Spleen (tissue), 11 donors: Measurements from ENCODE around the gene ETNPPL. TPM values are rescaled to one million over a fixed set of nuclear protein-coding genes. Genes with fewer than 3 reads are reported as not detected.

Experiments
- DNase-seq: peaks from one replicate; pipeline ENCODE4 v3.0.0-alpha.2; 2020
- H3K27ac ChIP-seq, 8 donors: fragments of 200-600 bp; sonication (generic) in 7 of 8; 1 replicate in 4 of 8; 2 replicates in 4 of 8; pipeline versions ENCODE4 v1.5.0 to v1.8.0; 2016 to 2021; ENCODE audit warnings: inconsistent platforms in 4 of 8, mild to moderate bottlenecking in 4 of 8, moderate library complexity in 1 of 8
- H3K27me3 ChIP-seq, 7 donors: fragments of 200-600 bp; sonication (generic) in 6 of 7; replicated peaks in 1 of 7; 1 replicate in 4 of 7; 2 replicates in 3 of 7; pipeline versions ENCODE4 v1.5.0 to v1.8.0; 2016 to 2021; ENCODE audit warnings: inconsistent platforms in 3 of 7, mild to moderate bottlenecking in 1 of 7
- H3K36me3 ChIP-seq, 6 donors: fragments of 200-600 bp; sonication (generic) in 5 of 6; 1 replicate in 4 of 6; 2 replicates in 2 of 6; pipeline versions ENCODE4 v1.5.0 to v1.8.0; 2016 to 2021; ENCODE audit warnings: inconsistent platforms in 2 of 6
- H3K4me1 ChIP-seq, 6 donors: fragments of 200-600 bp; sonication (generic) in 5 of 6; 1 replicate in 3 of 6; 2 replicates in 3 of 6; pipeline versions ENCODE4 v1.5.0 to v1.8.0; 2016 to 2021; ENCODE audit warnings: inconsistent platforms in 3 of 6
- H3K4me3 ChIP-seq, 8 donors: fragments of 200-600 bp; sonication (generic) in 7 of 8; 1 replicate in 4 of 8; 2 replicates in 4 of 8; pipeline versions ENCODE4 v1.5.0 to v1.8.0; 2016 to 2021; ENCODE audit warnings: inconsistent platforms in 4 of 8, mild to moderate bottlenecking in 4 of 8, moderate library complexity in 2 of 8
- H3K9me3 ChIP-seq, 8 donors: fragments of 200-600 bp; sonication (generic) in 7 of 8; 1 replicate in 4 of 8; 2 replicates in 4 of 8; pipeline versions ENCODE4 v1.5.0 to v1.8.0; 2016 to 2021; ENCODE audit warnings: inconsistent platforms in 4 of 8
- POLR2A ChIP-seq, 3 donors: fragments of 450-650 bp; IDR thresholded peaks; one replicate each; pipeline ENCODE4 v1.5.1; 2017; ENCODE audit warnings: antibody characterized with exemption in 3 of 3, mild to moderate bottlenecking in 1 of 3
- POLR2AphosphoS5 ChIP-seq, 3 donors: sonication (generic); formaldehyde crosslinking; IDR thresholded peaks; one replicate each; pipeline ENCODE4 v1.5.1; 2017; ENCODE audit warnings: antibody characterized with exemption in 3 of 3
- WGBS, 5 donors: extraction: QIAGEN DNeasy Blood & Tissue Kit in 3 of 5; methylation state at CpG; one replicate each; pipeline versions ENCODE4 v1.1.5 to v1.1.7; 2013 to 2018; 5-methylcytosine and 5-hydroxymethylcytosine counted together
- intact Hi-C: fragments of 100-400 bp; cut with DNase I; formaldehyde crosslinking; loops from one replicate; pipeline ENCODE4 v1.15.0; 2023; ENCODE audit warnings: low total_unique reads
- polyA plus RNA-seq, 3 donors: library from polyadenylated mRNA; stranded (reverse); fragments of 200-250 nt; gene quantifications; one replicate each; pipeline ENCODE4 v1.2.1, GENCODE V29; 2013
- total RNA-seq, 7 donors: library from RNA; depleted of rRNA in 3 of 7; stranded (reverse); fragments of >200 nt in 3 of 7; fragmentation: NEBNext Ultra II Directional in 4 of 7; extraction: Animal tissue kit (Norgen Biotek cat#: 25700) in 4 of 7; gene quantifications; one replicate each; pipeline versions ENCODE4 v1.1.0 to v1.2.1, GENCODE V29; 2016 to 2021
- TF ChIP-seq, protein P1 (sequence below), 11 experiments: fragments of 200-600 bp in 7 of 11; fragments of 450-650 bp in 4 of 11; sonication (generic) in 4 of 11; IDR thresholded peaks in 8 of 11; conservative IDR thresholded peaks in 3 of 11; 1 replicate in 7 of 11; 2 replicates in 4 of 11; pipeline versions ENCODE4 v1.4.0 to v1.8.0; 2016 to 2021; ENCODE audit warnings: antibody characterized with exemption in 11 of 11, inconsistent platforms in 4 of 11, mild to moderate bottlenecking in 1 of 11
- donor health status: healthy with polysubstance abuse.
- donor health status: DM: no; HTN: no; CAD: no; lungs with moderate emphysema.
- donor health status: DM: no; HTN: no; CAD: no.
- donor health status: Bipolar disorder and iron deficiency.
- donor health status: healthy.
- donor health status: DM: no; HTN: no; CAD: no.
- donor health status: DM: yes; HTN: yes; CAD: no.

Gene ETNPPL
- total and polyA plus RNA-seq, 10 donors: 0.50 to 3.1 (median 1.2) TPM; not detected in 1

DNA sequence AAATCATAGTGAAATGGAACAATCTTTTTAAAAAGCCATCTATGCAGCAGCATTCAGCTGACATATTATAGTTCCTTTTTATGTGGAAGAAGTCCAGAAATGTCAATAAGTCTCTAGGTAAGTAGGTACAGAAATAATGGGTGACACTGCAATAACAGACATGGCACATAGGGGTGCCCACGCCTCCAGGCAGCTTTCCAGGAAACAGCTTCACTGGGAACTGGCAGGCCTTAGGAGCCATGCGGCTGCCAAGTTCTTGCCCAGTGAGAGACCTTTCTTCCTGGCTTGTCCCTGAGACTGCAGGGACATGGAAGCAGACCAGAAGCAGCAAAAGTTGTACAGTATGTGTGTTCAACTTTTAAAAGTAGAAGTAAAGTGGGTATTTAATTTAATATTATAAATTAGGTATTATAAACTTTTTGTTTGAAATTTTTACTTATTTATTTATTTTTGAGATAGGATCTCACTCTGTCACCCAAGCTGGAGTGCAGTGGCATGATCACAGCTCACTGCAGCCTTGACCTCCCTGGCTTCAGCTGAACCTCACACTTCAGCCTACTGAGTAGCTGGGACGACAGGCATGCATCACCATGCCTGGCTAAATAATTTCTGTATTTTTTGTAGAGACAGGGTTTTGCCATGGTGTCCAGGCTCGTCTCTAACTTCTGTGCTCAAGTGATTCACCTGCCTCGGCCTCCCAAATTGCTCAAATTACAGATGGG lies 12.1 kb upstream of the ETNPPL start:
- WGBS, 5 donors: 61 to 74% (median 64%) methylated on average over 5 of the region's 5 CpGs
- DNase-seq: no peak
- Histone ChIP-seq H3K4me3 (no peak overlapping the region), H3K27me3 (peaks cover 0 to 5% (median 0%) of the 10 kb centered on the region in 7 donors), H3K36me3 (no peaks in the 10 kb centered on the region), H3K27ac (no peak overlapping the region), H3K4me1 (peaks cover 0 to 4% (median 0%) of the 10 kb centered on the region in 6 donors), H3K9me3 (no peaks in the 10 kb centered on the region)
- intact Hi-C loops: no loop called here
- TF ChIP-seq POLR2AphosphoS5 (IDR thresholded peaks at IDR 0.05) (peak in 1 of 3 donors; percentile 29), POLR2A (IDR thresholded peaks at IDR 0.05) (no peak)
- TF ChIP-seq, protein P1, sequence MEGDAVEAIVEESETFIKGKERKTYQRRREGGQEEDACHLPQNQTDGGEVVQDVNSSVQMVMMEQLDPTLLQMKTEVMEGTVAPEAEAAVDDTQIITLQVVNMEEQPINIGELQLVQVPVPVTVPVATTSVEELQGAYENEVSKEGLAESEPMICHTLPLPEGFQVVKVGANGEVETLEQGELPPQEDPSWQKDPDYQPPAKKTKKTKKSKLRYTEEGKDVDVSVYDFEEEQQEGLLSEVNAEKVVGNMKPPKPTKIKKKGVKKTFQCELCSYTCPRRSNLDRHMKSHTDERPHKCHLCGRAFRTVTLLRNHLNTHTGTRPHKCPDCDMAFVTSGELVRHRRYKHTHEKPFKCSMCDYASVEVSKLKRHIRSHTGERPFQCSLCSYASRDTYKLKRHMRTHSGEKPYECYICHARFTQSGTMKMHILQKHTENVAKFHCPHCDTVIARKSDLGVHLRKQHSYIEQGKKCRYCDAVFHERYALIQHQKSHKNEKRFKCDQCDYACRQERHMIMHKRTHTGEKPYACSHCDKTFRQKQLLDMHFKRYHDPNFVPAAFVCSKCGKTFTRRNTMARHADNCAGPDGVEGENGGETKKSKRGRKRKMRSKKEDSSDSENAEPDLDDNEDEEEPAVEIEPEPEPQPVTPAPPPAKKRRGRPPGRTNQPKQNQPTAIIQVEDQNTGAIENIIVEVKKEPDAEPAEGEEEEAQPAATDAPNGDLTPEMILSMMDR (IDR thresholded peaks at IDR 0.05 in 8 of 11, conservative IDR thresholded peaks at IDR 0.05 in 3 of 11): peak in 5 of 11 experiments; percentile 16 to 37 (median 27)

DNA sequence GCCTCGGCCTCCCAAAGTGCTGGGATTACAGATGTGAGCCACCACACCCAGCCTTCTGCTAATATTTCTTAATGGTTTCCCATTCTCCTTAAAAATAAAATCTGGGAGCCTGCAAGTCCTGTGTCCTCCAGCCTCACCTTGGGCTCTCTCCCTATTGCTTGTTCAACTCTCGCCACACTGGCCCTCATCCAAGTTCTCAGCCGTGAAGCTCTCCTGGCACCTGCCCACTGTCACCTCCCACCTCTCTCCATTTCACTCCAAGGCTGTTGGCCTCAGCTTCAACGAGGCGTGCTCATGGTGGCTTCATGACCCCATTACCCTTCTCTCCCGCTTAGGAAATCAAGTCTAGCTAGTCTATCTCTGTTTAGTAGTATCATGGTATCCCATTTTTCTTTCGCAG lies 9.5 kb upstream of the ETNPPL start:
- Histone ChIP-seq H3K27ac (no peak overlapping the region), H3K36me3 (no peaks in the 10 kb centered on the region), H3K4me3 (no peak overlapping the region), H3K4me1 (peaks cover 0 to 4% (median 0%) of the 10 kb centered on the region in 6 donors), H3K9me3 (no peaks in the 10 kb centered on the region), H3K27me3 (peaks cover 0 to 5% (median 0%) of the 10 kb centered on the region in 7 donors)
- intact Hi-C loops: no loop called here
- no peak for DNase-seq
- WGBS, 5 donors: 86 to 90% (median 88%) methylated on average over 7 of the region's 7 CpGs
- no peak for TF ChIP-seq POLR2A (IDR thresholded peaks at IDR 0.05)
- TF ChIP-seq POLR2AphosphoS5 (IDR thresholded peaks at IDR 0.05): no peak
- TF ChIP-seq, protein P1 (IDR thresholded peaks at IDR 0.05 in 8 of 11, conservative IDR thresholded peaks at IDR 0.05 in 3 of 11): no peak

DNA sequence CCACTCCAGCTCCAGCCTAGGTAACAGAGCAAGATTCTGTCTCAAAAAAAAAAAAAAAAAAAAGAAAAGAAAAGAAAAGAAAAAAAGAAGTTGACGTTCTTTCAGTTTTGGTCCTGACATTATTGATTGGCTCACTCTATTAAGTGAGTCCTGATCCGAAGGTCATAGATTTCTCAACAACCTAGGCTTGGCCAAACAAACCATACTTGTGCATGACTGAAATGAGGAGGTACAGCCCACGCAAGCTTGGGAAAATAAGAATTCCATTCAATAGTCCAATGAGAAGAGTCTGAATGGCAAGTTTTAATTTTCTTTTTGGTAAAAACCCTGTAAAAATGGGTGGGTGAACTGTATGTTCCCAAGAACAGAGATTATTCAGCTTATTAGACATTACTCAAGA lies 3.2 kb upstream of the ETNPPL start:
- H3K36me3 ChIP-seq: no peaks in the 10 kb centered on the region
- peaks cover 0 to 62% (median 22%) of the 10 kb centered on the region in 7 donors for H3K27me3 ChIP-seq
- H3K9me3 ChIP-seq: peaks cover 0 to 12% (median 4%) of the 10 kb centered on the region in 8 donors
- DNase-seq: no peak
- intact Hi-C loops: no loop called here
- 83 to 91% (median 87%) methylated on average over 3 of the region's 3 CpGs for WGBS, 5 donors
- H3K27ac ChIP-seq: no peak overlapping the region
- no peak overlapping the region for H3K4me3 ChIP-seq
- peaks cover 0 to 17% (median 15%) of the 10 kb centered on the region in 6 donors for H3K4me1 ChIP-seq
- TF ChIP-seq POLR2AphosphoS5 (IDR thresholded peaks at IDR 0.05): no peak
- no peak for TF ChIP-seq POLR2A (IDR thresholded peaks at IDR 0.05)
- TF ChIP-seq, protein P1 (IDR thresholded peaks at IDR 0.05 in 8 of 11, conservative IDR thresholded peaks at IDR 0.05 in 3 of 11): no peak

DNA sequence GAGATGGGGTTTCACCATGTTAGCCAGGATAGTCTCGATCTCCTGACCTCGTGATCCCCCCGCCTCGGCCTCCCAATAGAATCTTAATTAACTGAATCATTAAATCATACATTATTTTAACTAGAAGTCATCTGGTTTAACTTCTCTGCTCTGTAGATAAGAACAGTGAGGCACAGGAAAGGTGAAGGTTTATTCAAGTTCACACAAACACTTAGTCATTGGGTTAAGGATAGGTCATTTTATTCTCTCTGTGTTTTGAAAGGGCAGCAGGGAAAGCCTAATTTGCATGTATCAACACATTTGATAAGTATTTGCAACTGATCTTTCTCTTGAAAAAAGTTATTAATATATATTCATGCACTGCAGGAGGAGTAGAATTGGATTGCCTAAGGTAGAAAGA lies 1.1 kb upstream of the ETNPPL start:
- no peak for DNase-seq
- Histone ChIP-seq H3K27me3 (peaks cover 0 to 79% (median 26%) of the 10 kb centered on the region in 7 donors), H3K36me3 (no peaks in the 10 kb centered on the region), H3K9me3 (peaks cover 0 to 12% (median 4%) of the 10 kb centered on the region in 8 donors), H3K4me1 (peaks cover 0 to 17% (median 15%) of the 10 kb centered on the region in 6 donors), H3K4me3 (no peak overlapping the region), H3K27ac (no peak overlapping the region)
- intact Hi-C loops: no loop called here
- TF ChIP-seq POLR2AphosphoS5 (IDR thresholded peaks at IDR 0.05) (no peak), POLR2A (IDR thresholded peaks at IDR 0.05) (no peak)
- TF ChIP-seq, protein P1 (IDR thresholded peaks at IDR 0.05 in 8 of 11, conservative IDR thresholded peaks at IDR 0.05 in 3 of 11): no peak
- 95 to 98% (median 95%) methylated on average over 4 of the region's 4 CpGs for WGBS, 5 donors
